H9 (cell line): ENCODE data around the gene VMAC. TPM values are rescaled to one million over a fixed set of nuclear protein-coding genes. Genes with fewer than 3 reads are reported as not detected.

Source experiments
- DNase-seq: peaks from one replicate; pipeline ENCODE4 v3.0.0-alpha.2; 2017
- H2AFZ ChIP-seq: one replicate; pipeline ENCODE4 v1.6.1; 2013; ENCODE audit warnings: mild to moderate bottlenecking, low read length, control low read depth, moderate library complexity
- H2AK5ac ChIP-seq: 2 replicates; pipeline ENCODE4 v1.6.1; 2013; ENCODE audit warnings: low read length, control low read depth, mixed read lengths; ENCODE audit not compliant: insufficient read length
- H2BK120ac ChIP-seq: one replicate; pipeline ENCODE4 v1.6.1; 2013; ENCODE audit warnings: low read depth, mild to moderate bottlenecking, low read length, control low read depth, inconsistent platforms; ENCODE audit not compliant: poor library complexity, severe bottlenecking
- H2BK12ac ChIP-seq: 2 replicates; pipeline ENCODE4 v1.6.1; 2013; ENCODE audit warnings: low read length, control low read depth, mixed read lengths, low read depth; ENCODE audit not compliant: insufficient read length
- H2BK15ac ChIP-seq: 2 replicates; pipeline ENCODE4 v1.6.1; 2013; ENCODE audit warnings: low read depth, low read length, control low read depth
- H2BK20ac ChIP-seq: one replicate; pipeline ENCODE4 v1.6.1; 2013; ENCODE audit warnings: low read depth, mild to moderate bottlenecking, low read length, control low read depth, inconsistent platforms; ENCODE audit not compliant: poor library complexity, severe bottlenecking
- H2BK5ac ChIP-seq: 2 replicates; pipeline ENCODE4 v1.6.1; 2013; ENCODE audit warnings: low read length, control low read depth, mixed read lengths; ENCODE audit not compliant: insufficient read length
- H3K14ac ChIP-seq: 2 replicates; pipeline ENCODE4 v1.6.1; 2013; ENCODE audit warnings: low read length, control low read depth; ENCODE audit not compliant: insufficient read depth
- H3K18ac ChIP-seq: 2 replicates; pipeline ENCODE4 v1.6.1; 2013; ENCODE audit warnings: low read depth, mild to moderate bottlenecking, mixed read lengths, low read length, control low read depth; ENCODE audit not compliant: insufficient read length
- H3K23ac ChIP-seq: 2 replicates; pipeline ENCODE4 v1.6.1; 2013; ENCODE audit warnings: low read length, control low read depth, mixed read lengths, low read depth; ENCODE audit not compliant: insufficient read length
- H3K23me2 ChIP-seq: 2 replicates; pipeline ENCODE4 v1.6.1; 2013; ENCODE audit warnings: low read depth, mild to moderate bottlenecking, mixed read lengths, low read length, control low read depth; ENCODE audit not compliant: insufficient read length, poor library complexity, severe bottlenecking
- H3K27ac ChIP-seq: 2 replicates; pipeline ENCODE4 v1.5.1; 2013; ENCODE audit warnings: low read length, control low read depth, mixed read lengths, low read depth; ENCODE audit not compliant: insufficient read length
- H3K27me3 ChIP-seq: 2 replicates; pipeline ENCODE4 v1.6.1; 2013; ENCODE audit warnings: low read length, control low read depth, inconsistent platforms; ENCODE audit not compliant: insufficient read depth
- H3K4ac ChIP-seq: 2 replicates; pipeline ENCODE4 v1.6.1; 2013; ENCODE audit warnings: low read depth, mild to moderate bottlenecking, control low read depth, inconsistent platforms, low read length, moderate library complexity
- H3K4me1 ChIP-seq: 2 replicates; pipeline ENCODE4 v1.6.1; 2013; ENCODE audit warnings: low read length, control low read depth, inconsistent platforms; ENCODE audit not compliant: insufficient read depth
- H3K4me2 ChIP-seq: 2 replicates; pipeline ENCODE4 v1.6.1; 2013; ENCODE audit warnings: low read length, control low read depth, mixed read lengths; ENCODE audit not compliant: insufficient read length, insufficient read depth
- H3K56ac ChIP-seq: 2 replicates; pipeline ENCODE4 v1.6.1; 2013; ENCODE audit warnings: low read depth, mild to moderate bottlenecking, mixed read lengths, low read length, control low read depth; ENCODE audit not compliant: insufficient read length
- H3K79me1 ChIP-seq: 2 replicates; pipeline ENCODE4 v1.6.1; 2013; ENCODE audit warnings: low read depth, mild to moderate bottlenecking, moderate library complexity, low read length, control low read depth, inconsistent platforms; ENCODE audit not compliant: insufficient read depth, poor library complexity, severe bottlenecking
- H3K79me2 ChIP-seq: 2 replicates; pipeline ENCODE4 v1.6.1; 2013; ENCODE audit warnings: low read length, control low read depth, inconsistent platforms; ENCODE audit not compliant: insufficient read depth
- H3K9ac ChIP-seq: 2 replicates; pipeline ENCODE4 v1.6.1; 2013; ENCODE audit warnings: low read length, control low read depth, mixed read lengths; ENCODE audit not compliant: insufficient read length; ENCODE audit errors: extremely low read depth
- H3K9me3 ChIP-seq: one replicate; pipeline ENCODE4 v1.6.1; 2013; ENCODE audit warnings: low read depth, low read length, inconsistent platforms; ENCODE audit not compliant: control insufficient read depth
- H3T11ph ChIP-seq: one replicate; pipeline ENCODE4 v1.6.1; 2013; ENCODE audit warnings: mild to moderate bottlenecking, low read length, control low read depth, inconsistent platforms
- H4K20me1 ChIP-seq: one replicate; pipeline ENCODE4 v1.6.1; 2013; ENCODE audit not compliant: control insufficient read depth, insufficient read length, insufficient read depth
- H4K5ac ChIP-seq: 2 replicates; pipeline ENCODE4 v1.6.1; 2013; ENCODE audit warnings: low read depth, mild to moderate bottlenecking, mixed read lengths, low read length, control low read depth; ENCODE audit not compliant: insufficient read length
- H4K8ac ChIP-seq: replicated peaks from 2 replicates; pipeline ENCODE4 v1.6.1; 2013; ENCODE audit warnings: low read length, control low read depth, mixed read lengths, low read depth; ENCODE audit not compliant: insufficient read length
- H4K91ac ChIP-seq: 2 replicates; pipeline ENCODE4 v1.6.1; 2013; ENCODE audit warnings: low read depth, mild to moderate bottlenecking, moderate library complexity, mixed read lengths, low read length, control low read depth; ENCODE audit not compliant: insufficient read length
- H3K27ac Mint-ChIP-seq, 3 experiments: 2 replicates in 2 of 3; 3 replicates in 1 of 3; pipeline ENCODE4 v1.8.0; 2020 to 2021; ENCODE audit warnings: mixed read lengths in 3 of 3, mild to moderate bottlenecking in 1 of 3, moderate library complexity in 1 of 3
- H3K27me3 Mint-ChIP-seq: 2 replicates; pipeline ENCODE4 v1.8.0; 2021; ENCODE audit warnings: low read depth, mild to moderate bottlenecking, moderate library complexity, mixed read lengths
- H3K36me3 Mint-ChIP-seq, 3 experiments: 2 replicates in 2 of 3; 3 replicates in 1 of 3; pipeline ENCODE4 v1.8.0; 2020 to 2021; ENCODE audit warnings: low read depth in 3 of 3, mixed read lengths in 3 of 3; ENCODE audit not compliant: insufficient read depth in 1 of 3
- H3K4me1 Mint-ChIP-seq, 2 experiments: 2 replicates each; pipeline ENCODE4 v1.8.0; 2020; ENCODE audit warnings: mixed read lengths in 2 of 2
- H3K4me3 Mint-ChIP-seq, 2 experiments: 2 replicates in 1 of 2; 3 replicates in 1 of 2; pipeline ENCODE4 v1.8.0; 2020 to 2021; ENCODE audit warnings: mild to moderate bottlenecking in 2 of 2, mixed read lengths in 2 of 2, moderate library complexity in 1 of 2
- H3K9me3 Mint-ChIP-seq, 2 experiments: 2 replicates in 1 of 2; 3 replicates in 1 of 2; pipeline ENCODE4 v1.8.0; 2020; ENCODE audit warnings: mild to moderate bottlenecking in 2 of 2, mixed read lengths in 2 of 2, moderate library complexity in 1 of 2
- CTCF ChIP-seq: fragments of 200-600 bp; sonication (generic); conservative IDR thresholded peaks from 3 replicates; pipeline ENCODE4 v1.8.0; 2021; ENCODE audit warnings: antibody characterized with exemption, mild to moderate bottlenecking
- WGBS: extraction: QIAGEN DNeasy Blood & Tissue Kit; methylation state at CpG from one replicate; pipeline ENCODE4 v1.1.7; 2013; ENCODE audit warnings: missing lambda C conversion rate, low lambda C conversion rate, mixed read lengths; ENCODE audit not compliant: insufficient read length; ENCODE audit errors: extremely low coverage; 5-methylcytosine and 5-hydroxymethylcytosine counted together
- total RNA-seq: library from RNA; stranded (reverse); gene quantifications from 2 replicates; pipeline ENCODE4 v1.2.1, GENCODE V29; 2021

The VMAC gene
- total RNA-seq, 1 experiment from 2014 or later, result 2.2 TPM

- H3K4ac ChIP-seq, result no peak overlapping the region
- no peak overlapping the region for H3K56ac ChIP-seq
- peaks cover 2% of the 10 kb centered on the region; the same call in 1 of the 2 replicates for H3K79me2 ChIP-seq
- no peak overlapping the region for H2BK12ac ChIP-seq
- Mint-ChIP-seq H3K9me3 (no peaks in the 10 kb centered on the region), H3K27ac (no peak overlapping the region), H3K27me3 (peaks cover 20% of the 10 kb centered on the region), H3K4me3 (no peak overlapping the region), H3K36me3 (peaks cover 4 to 12% (median 8%) of the 10 kb centered on the region in 3 experiments; a peak in 6 of 7 replicates), H3K4me1 (peaks cover 4 to 9% of the 10 kb centered on the region in 2 experiments)
- no peak for TF ChIP-seq CTCF
- H3K4me1 ChIP-seq, result no peaks in the 10 kb centered on the region; the same call in 1 of the 2 replicates
- H3K23ac ChIP-seq, result no peak overlapping the region
- no peaks in the 10 kb centered on the region for H3K79me1 ChIP-seq
- H2AK5ac ChIP-seq, result no peak overlapping the region
- H3K9ac ChIP-seq, result no peak overlapping the region
- no peak overlapping the region for H3K18ac ChIP-seq
- WGBS, result no CpG with 5 or more reads among the region's 28 CpGs
- H3K4me2 ChIP-seq, result no peak overlapping the region
- no peak overlapping the region for H2BK120ac ChIP-seq
- DNase-seq, result no peak
- no peak overlapping the region for H3T11ph ChIP-seq
- no peaks in the 10 kb centered on the region for H3K23me2 ChIP-seq
- H4K5ac ChIP-seq, result no peak overlapping the region
- no peak overlapping the region for H2BK15ac ChIP-seq
- no peak overlapping the region for H2BK5ac ChIP-seq
- no peaks in the 10 kb centered on the region for H4K20me1 ChIP-seq
- no peak overlapping the region for H4K91ac ChIP-seq
- H4K8ac ChIP-seq, result no peak overlapping the region
- H3K14ac ChIP-seq, result no peak overlapping the region
- no peaks in the 10 kb centered on the region for H3K27me3 ChIP-seq
- H2BK20ac ChIP-seq, result no peak overlapping the region
- H3K27ac ChIP-seq, result no peak overlapping the region
- H2AFZ ChIP-seq, result no peak overlapping the region
- H3K9me3 ChIP-seq, result no peaks in the 10 kb centered on the region
These were observed 9.8 kb upstream of the VMAC start for GRCh38 chr19:5894704-5895349.
